Sigmoid colon (tissue), 7 donors: ENCODE data around the gene ZNF776. TPM values are rescaled to one million over a fixed set of nuclear protein-coding genes. Genes with fewer than 3 reads are reported as not detected.
"Not testable (repeated sequence)": the region's sequence is repeated elsewhere in the genome, so short reads cannot be mapped to it uniquely, and the experiment has no call there.

ENCODE experiments used
- DNase-seq: peaks from one replicate; pipeline ENCODE4 v3.0.0-alpha.2; 2019
- H3K27ac ChIP-seq, 4 donors: fragments of 200-600 bp; sonication (generic); one replicate each; pipeline ENCODE4 v1.5.1; 2016 to 2019; ENCODE audit warnings: mild to moderate bottlenecking in 1 of 4
- H3K27me3 ChIP-seq, 3 donors: fragments of 200-600 bp; sonication (generic); one replicate each; pipeline ENCODE4 v1.5.1; 2019; ENCODE audit warnings: mild to moderate bottlenecking in 1 of 3
- H3K36me3 ChIP-seq, 4 donors: fragments of 200-600 bp; sonication (generic); one replicate each; pipeline ENCODE4 v1.5.1; 2016 to 2019
- H3K4me1 ChIP-seq, 4 donors: fragments of 200-600 bp; sonication (generic); one replicate each; pipeline ENCODE4 v1.5.1; 2017 to 2019
- H3K4me3 ChIP-seq, 4 donors: fragments of 200-600 bp; sonication (generic); one replicate each; pipeline ENCODE4 v1.5.1; 2017 to 2019; ENCODE audit warnings: mild to moderate bottlenecking in 2 of 4, moderate library complexity in 1 of 4
- H3K9me3 ChIP-seq, 4 donors: fragments of 200-600 bp in 3 of 4; sonication (generic) in 3 of 4; one replicate each; pipeline versions ENCODE4 v1.5.1 to v1.6.1; 2013 to 2019
- CTCF ChIP-seq, 4 experiments: fragments of 450-650 bp in 3 of 4; fragments of 200-600 bp in 1 of 4; IDR thresholded peaks; one replicate each; pipeline ENCODE4 v1.5.1; 2016 to 2019; ENCODE audit warnings: antibody characterized with exemption in 4 of 4, mild to moderate bottlenecking in 3 of 4, moderate library complexity in 2 of 4
- EP300 ChIP-seq, 4 donors: sonication (generic); formaldehyde crosslinking; IDR thresholded peaks; one replicate each; pipeline ENCODE4 v1.6.1; 2017; ENCODE audit warnings: antibody characterized with exemption in 4 of 4
- POLR2A ChIP-seq, 2 donors: fragments of 450-650 bp; IDR thresholded peaks; one replicate each; pipeline ENCODE4 v1.6.1; 2016; ENCODE audit warnings: antibody characterized with exemption in 2 of 2, mild to moderate bottlenecking in 2 of 2, moderate library complexity in 2 of 2
- POLR2AphosphoS5 ChIP-seq, 4 donors: sonication (generic); formaldehyde crosslinking; IDR thresholded peaks; one replicate each; pipeline ENCODE4 v1.6.1; 2017; ENCODE audit warnings: antibody characterized with exemption in 4 of 4
- WGBS, 2 donors: extraction: QIAGEN DNeasy Blood & Tissue Kit; methylation state at CpG; one replicate each; pipeline ENCODE4 v1.1.7; 2013; 5-methylcytosine and 5-hydroxymethylcytosine counted together
- intact Hi-C: fragments of 100-400 bp; cut with DNase I; formaldehyde crosslinking; loops from one replicate; pipeline ENCODE4 v1.15.1; 2023
- polyA plus RNA-seq, 3 donors: library from polyadenylated mRNA; stranded (reverse); fragments of 200-250 nt; gene quantifications; one replicate each; pipeline ENCODE4 v1.2.3, GENCODE V29; 2013
- total RNA-seq, 4 donors: library from RNA; depleted of rRNA; stranded (reverse); fragments of >200 nt; gene quantifications; one replicate each; pipeline ENCODE4 v1.1.0, GENCODE V29; 2016
- donor health status: healthy with polysubstance abuse.
- donor health status: Bipolar disorder and iron deficiency.
- donor health status: healthy.

Gene ZNF776
- total and polyA plus RNA-seq, 7 donors: 2.1 to 12.5 (median 8.3) TPM

- no peaks in the 10 kb centered on the region for H3K4me1 ChIP-seq
- WGBS, 2 donors: 98% methylated on average over 10 of the region's 10 CpGs
- H3K27ac ChIP-seq: no peak overlapping the region
- intact Hi-C loops: no loop called here
- H3K27me3 ChIP-seq: no peaks in the 10 kb centered on the region
- no peak overlapping the region for H3K4me3 ChIP-seq
- no peak for DNase-seq
- H3K36me3 ChIP-seq: peaks cover 10 to 43% (median 31%) of the 10 kb centered on the region in 4 donors
- no peak for TF ChIP-seq POLR2AphosphoS5 (IDR thresholded peaks at IDR 0.05)
- peaks cover 7 to 47% (median 25%) of the 10 kb centered on the region in 4 donors for H3K9me3 ChIP-seq
Observed at GRCh38 chr19:57720878-57721277, 25.7 kb upstream of the ZNF776 start.

GRCh38 chr19:57738320-57738719 is 8.3 kb upstream of the ZNF776 start:
- H3K36me3 ChIP-seq, H3K27ac ChIP-seq, H3K4me3 ChIP-seq, H3K27me3 ChIP-seq, H3K4me1 ChIP-seq, H3K9me3 ChIP-seq: not testable (repeated sequence)
- intact Hi-C loops: loop anchor here (1.0 to 2.0 kb wide), 2 partner anchors 164 to 417 kb away; no protein-coding TSS in a partner anchor
- TF ChIP-seq CTCF (IDR thresholded peaks at IDR 0.05): peak; percentile 16 to 71 (median 52)
- 11 to 33% methylated on average over 10 of the region's 10 CpGs for WGBS, 2 donors
- DNase-seq: peak; percentile 68

- WGBS, 2 donors: 95 to 96% methylated on average over 7 of the region's 7 CpGs
- H3K9me3 ChIP-seq: not testable (repeated sequence)
Observed at GRCh38 chr19:57738770-57739169, 7.8 kb upstream of the ZNF776 start.

GRCh38 chr19:57747472-57747807 is 825 bp downstream of the ZNF776 start:
- no peaks in the 10 kb centered on the region for H3K27me3 ChIP-seq

More at GRCh38 chr19:57738770-57739169, 7.8 kb upstream of the ZNF776 start:
- intact Hi-C loops: loop anchor here (1.0 to 2.0 kb wide), 2 partner anchors 164 to 417 kb away; no protein-coding TSS in a partner anchor
- H3K27ac ChIP-seq, H3K36me3 ChIP-seq, H3K4me1 ChIP-seq, H3K27me3 ChIP-seq, DNase-seq, H3K4me3 ChIP-seq: not testable (repeated sequence)

GRCh38 chr19:57748029-57748428 is 1.4 kb downstream of the ZNF776 start:
- Histone ChIP-seq H3K36me3 (peaks cover 19 to 43% (median 34%) of the 10 kb centered on the region in 4 donors), H3K27ac (no peak overlapping the region), H3K4me3 (peak overlapping the region in 3 of 4 donors; percentile 67 to 88 (median 69)), H3K4me1 (peaks cover 0 to 26% (median 22%) of the 10 kb centered on the region in 4 donors), H3K27me3 (no peaks in the 10 kb centered on the region), H3K9me3 (peaks cover 0 to 26% (median 18%) of the 10 kb centered on the region in 4 donors)
- intact Hi-C loops: loop anchor here (5.0 kb wide), 1 partner anchor 69 kb away; no protein-coding TSS in a partner anchor
- TF ChIP-seq POLR2A (IDR thresholded peaks at IDR 0.05) (no peak), EP300 (IDR thresholded peaks at IDR 0.05) (no peak), POLR2AphosphoS5 (IDR thresholded peaks at IDR 0.05) (no peak), CTCF (IDR thresholded peaks at IDR 0.05) (no peak)
- no peak for DNase-seq
- WGBS, 2 donors: 95 to 98% methylated on average over 3 of the region's 3 CpGs

More at GRCh38 chr19:57747472-57747807, 825 bp downstream of the ZNF776 start:
- Histone ChIP-seq H3K9me3 (peaks cover 0 to 20% (median 15%) of the 10 kb centered on the region in 4 donors), H3K36me3 (peaks cover 15 to 37% (median 28%) of the 10 kb centered on the region in 4 donors), H3K27ac (peak overlapping the region in 3 of 4 donors; percentile 82 to 89 (median 84)), H3K4me1 (peaks cover 0 to 26% (median 22%) of the 10 kb centered on the region in 4 donors), H3K4me3 (peak overlapping the region; percentile 67 to 91 (median 78))
- 50 to 64% methylated on average over 6 of the region's 6 CpGs for WGBS, 2 donors
- intact Hi-C loops: loop anchor here (2.0 to 5.0 kb wide), 2 partner anchors 21 to 70 kb away; partner anchors contain the start of gene ZNF586
- DNase-seq: no peak
- TF ChIP-seq POLR2A (IDR thresholded peaks at IDR 0.05) (no peak), CTCF (IDR thresholded peaks at IDR 0.05) (no peak), POLR2AphosphoS5 (IDR thresholded peaks at IDR 0.05) (no peak), EP300 (IDR thresholded peaks at IDR 0.05) (no peak)
